Sigmoid colon (tissue), 7 donors: ENCODE results near the gene DLGAP3. TPM values are rescaled to one million over a fixed set of nuclear protein-coding genes. Genes with fewer than 3 reads are reported as not detected.

Experiments used
- DNase-seq: peaks from one replicate; pipeline ENCODE4 v3.0.0-alpha.2; 2019
- H3K27ac ChIP-seq, 4 donors: fragments of 200-600 bp; sonication (generic); one replicate each; pipeline ENCODE4 v1.5.1; 2016 to 2019; ENCODE audit warnings: mild to moderate bottlenecking in 1 of 4
- H3K27me3 ChIP-seq, 3 donors: fragments of 200-600 bp; sonication (generic); one replicate each; pipeline ENCODE4 v1.5.1; 2019; ENCODE audit warnings: mild to moderate bottlenecking in 1 of 3
- H3K36me3 ChIP-seq, 4 donors: fragments of 200-600 bp; sonication (generic); one replicate each; pipeline ENCODE4 v1.5.1; 2016 to 2019
- H3K4me1 ChIP-seq, 4 donors: fragments of 200-600 bp; sonication (generic); one replicate each; pipeline ENCODE4 v1.5.1; 2017 to 2019
- H3K4me3 ChIP-seq, 4 donors: fragments of 200-600 bp; sonication (generic); one replicate each; pipeline ENCODE4 v1.5.1; 2017 to 2019; ENCODE audit warnings: mild to moderate bottlenecking in 2 of 4, moderate library complexity in 1 of 4
- H3K9me3 ChIP-seq, 4 donors: fragments of 200-600 bp in 3 of 4; sonication (generic) in 3 of 4; one replicate each; pipeline versions ENCODE4 v1.5.1 to v1.6.1; 2013 to 2019
- CTCF ChIP-seq, 4 experiments: fragments of 450-650 bp in 3 of 4; fragments of 200-600 bp in 1 of 4; IDR thresholded peaks; one replicate each; pipeline ENCODE4 v1.5.1; 2016 to 2019; ENCODE audit warnings: antibody characterized with exemption in 4 of 4, mild to moderate bottlenecking in 3 of 4, moderate library complexity in 2 of 4
- EP300 ChIP-seq, 4 donors: sonication (generic); formaldehyde crosslinking; IDR thresholded peaks; one replicate each; pipeline ENCODE4 v1.6.1; 2017; ENCODE audit warnings: antibody characterized with exemption in 4 of 4
- POLR2A ChIP-seq, 2 donors: fragments of 450-650 bp; IDR thresholded peaks; one replicate each; pipeline ENCODE4 v1.6.1; 2016; ENCODE audit warnings: antibody characterized with exemption in 2 of 2, mild to moderate bottlenecking in 2 of 2, moderate library complexity in 2 of 2
- POLR2AphosphoS5 ChIP-seq, 4 donors: sonication (generic); formaldehyde crosslinking; IDR thresholded peaks; one replicate each; pipeline ENCODE4 v1.6.1; 2017; ENCODE audit warnings: antibody characterized with exemption in 4 of 4
- WGBS, 2 donors: extraction: QIAGEN DNeasy Blood & Tissue Kit; methylation state at CpG; one replicate each; pipeline ENCODE4 v1.1.7; 2013; 5-methylcytosine and 5-hydroxymethylcytosine counted together
- intact Hi-C: fragments of 100-400 bp; cut with DNase I; formaldehyde crosslinking; loops from one replicate; pipeline ENCODE4 v1.15.1; 2023
- polyA plus RNA-seq, 3 donors: library from polyadenylated mRNA; stranded (reverse); fragments of 200-250 nt; gene quantifications; one replicate each; pipeline ENCODE4 v1.2.3, GENCODE V29; 2013
- total RNA-seq, 4 donors: library from RNA; depleted of rRNA; stranded (reverse); fragments of >200 nt; gene quantifications; one replicate each; pipeline ENCODE4 v1.1.0, GENCODE V29; 2016
- donor health status: healthy with polysubstance abuse.
- donor health status: Bipolar disorder and iron deficiency.
- donor health status: healthy.

DLGAP3 gene
- total and polyA plus RNA-seq, 7 donors, result 0.36 to 0.68 (median 0.55) TPM; not detected in 2

- DNase-seq, result no peak
- Histone ChIP-seq H3K27ac (no peak overlapping the region), H3K36me3 (no peaks in the 10 kb centered on the region), H3K4me1 (no peaks in the 10 kb centered on the region), H3K4me3 (no peak overlapping the region), H3K9me3 (no peaks in the 10 kb centered on the region), H3K27me3 (no peaks in the 10 kb centered on the region)
- no peak for TF ChIP-seq EP300 (IDR thresholded peaks at IDR 0.05)
- no peak for TF ChIP-seq CTCF (IDR thresholded peaks at IDR 0.05)
- no peak for TF ChIP-seq POLR2AphosphoS5 (IDR thresholded peaks at IDR 0.05)
- no peak for TF ChIP-seq POLR2A (IDR thresholded peaks at IDR 0.05)
- intact Hi-C loops, result no loop called here
- WGBS, 2 donors, result 85 to 86% methylated on average over 6 of the region's 6 CpGs
Observed at GRCh38 chr1:34831721-34832246, 97.7 kb downstream of the DLGAP3 start.

GRCh38 chr1:34829250-34829649 is 100.2 kb downstream of the DLGAP3 start:
- Histone ChIP-seq H3K27me3 (no peaks in the 10 kb centered on the region), H3K9me3 (no peaks in the 10 kb centered on the region), H3K36me3 (no peaks in the 10 kb centered on the region), H3K4me3 (no peak overlapping the region), H3K27ac (no peak overlapping the region), H3K4me1 (no peaks in the 10 kb centered on the region)
- intact Hi-C loops, result no loop called here
- DNase-seq, result no peak
- TF ChIP-seq POLR2AphosphoS5 (IDR thresholded peaks at IDR 0.05) (no peak), CTCF (IDR thresholded peaks at IDR 0.05) (no peak), POLR2A (IDR thresholded peaks at IDR 0.05) (no peak), EP300 (IDR thresholded peaks at IDR 0.05) (no peak)
- 83 to 91% methylated on average over 3 of the region's 3 CpGs for WGBS, 2 donors

GRCh38 chr1:34828611-34829010 is 100.8 kb downstream of the DLGAP3 start:
- H3K27ac ChIP-seq, result no peak overlapping the region
- no peak overlapping the region for H3K4me3 ChIP-seq
- H3K27me3 ChIP-seq, result no peaks in the 10 kb centered on the region
- no peaks in the 10 kb centered on the region for H3K9me3 ChIP-seq
- intact Hi-C loops, result no loop called here
- H3K36me3 ChIP-seq, result no peaks in the 10 kb centered on the region
- H3K4me1 ChIP-seq, result no peaks in the 10 kb centered on the region
- WGBS, 2 donors, result 87 to 93% methylated on average over 2 of the region's 2 CpGs
- no peak for DNase-seq
- TF ChIP-seq CTCF (IDR thresholded peaks at IDR 0.05), result no peak
- TF ChIP-seq EP300 (IDR thresholded peaks at IDR 0.05), result no peak
- no peak for TF ChIP-seq POLR2A (IDR thresholded peaks at IDR 0.05)
- no peak for TF ChIP-seq POLR2AphosphoS5 (IDR thresholded peaks at IDR 0.05)

GRCh38 chr1:34827341-34827941 is 102.0 kb downstream of the DLGAP3 start:
- H3K36me3 ChIP-seq, result no peaks in the 10 kb centered on the region
- no peak for DNase-seq
- WGBS, 2 donors, result 87% methylated on average over 5 of the region's 5 CpGs
- H3K4me3 ChIP-seq, result no peak overlapping the region
- TF ChIP-seq POLR2A (IDR thresholded peaks at IDR 0.05) (no peak), EP300 (IDR thresholded peaks at IDR 0.05) (no peak)
- no peaks in the 10 kb centered on the region for H3K9me3 ChIP-seq
- no peaks in the 10 kb centered on the region for H3K4me1 ChIP-seq
- no peaks in the 10 kb centered on the region for H3K27me3 ChIP-seq
- intact Hi-C loops, result no loop called here
- no peak overlapping the region for H3K27ac ChIP-seq

GRCh38 chr1:34825455-34826091 is 103.9 kb downstream of the DLGAP3 start:
- Histone ChIP-seq H3K36me3 (no peaks in the 10 kb centered on the region), H3K27ac (no peak overlapping the region), H3K4me1 (no peaks in the 10 kb centered on the region), H3K9me3 (no peaks in the 10 kb centered on the region), H3K4me3 (no peak overlapping the region), H3K27me3 (no peaks in the 10 kb centered on the region)
- DNase-seq, result no peak
- TF ChIP-seq EP300 (IDR thresholded peaks at IDR 0.05), result no peak
- no peak for TF ChIP-seq CTCF (IDR thresholded peaks at IDR 0.05)
- no peak for TF ChIP-seq POLR2A (IDR thresholded peaks at IDR 0.05)
- TF ChIP-seq POLR2AphosphoS5 (IDR thresholded peaks at IDR 0.05), result no peak
- 33 to 56% methylated on average over 11 of the region's 11 CpGs for WGBS, 2 donors
- intact Hi-C loops, result no loop called here
